NB4 (cell line): ENCODE data around the gene CDH18.
"Not testable (repeated sequence)": the region's sequence is repeated elsewhere in the genome, so short reads cannot be mapped to it uniquely, and the experiment has no call there.

Experiments
- CTCF ChIP-seq: IDR thresholded peaks from one replicate; pipeline ENCODE4 v1.5.1; 2012; ENCODE audit warnings: low read depth, low read length
- MYC ChIP-seq: IDR thresholded peaks from 2 replicates; pipeline ENCODE4 v1.6.1; 2011; ENCODE audit warnings: low read depth, low read length
- POLR2A ChIP-seq: IDR thresholded peaks from 2 replicates; pipeline ENCODE4 v1.6.1; 2011; ENCODE audit warnings: mild to moderate bottlenecking; ENCODE audit not compliant: insufficient read length; ENCODE audit errors: extremely low read depth

- not testable (repeated sequence) for TF ChIP-seq CTCF, POLR2A, MYC
Measured at GRCh38 chr5:19776886-19777285, 211.1 kb downstream of the CDH18 start.
